ENCODE data around the gene BTN3A1.

The BTN3A1 gene

DNA sequence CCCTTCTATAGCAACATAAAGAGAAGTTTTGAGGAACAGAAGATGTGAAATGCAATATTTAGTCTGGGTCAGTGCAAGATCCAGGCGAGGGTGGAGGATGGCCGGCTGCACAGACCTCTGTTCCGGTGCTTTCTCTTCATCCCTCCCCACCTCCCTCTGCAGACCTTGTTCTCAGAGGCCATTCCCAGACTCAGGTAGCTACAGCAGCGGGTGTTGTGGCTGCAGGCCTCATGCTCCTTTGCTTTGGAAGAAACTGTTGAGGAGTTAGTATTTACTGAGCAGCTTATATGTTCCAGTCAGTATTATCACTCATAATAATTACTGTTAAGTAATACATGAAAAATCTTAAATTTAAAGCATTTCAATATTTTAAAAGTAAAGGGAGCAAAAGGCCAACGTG is 39.9 kb downstream of the BTN3A1 start:
- no peak for TF ChIP-seq CTCF (IDR thresholded peaks at IDR 0.05; ENCODE audit: low read depth, low read length)
- peak overlapping the region; percentile 75 for H3K4me3 ChIP-seq (ENCODE audit: low read depth, low read length)

DNA sequence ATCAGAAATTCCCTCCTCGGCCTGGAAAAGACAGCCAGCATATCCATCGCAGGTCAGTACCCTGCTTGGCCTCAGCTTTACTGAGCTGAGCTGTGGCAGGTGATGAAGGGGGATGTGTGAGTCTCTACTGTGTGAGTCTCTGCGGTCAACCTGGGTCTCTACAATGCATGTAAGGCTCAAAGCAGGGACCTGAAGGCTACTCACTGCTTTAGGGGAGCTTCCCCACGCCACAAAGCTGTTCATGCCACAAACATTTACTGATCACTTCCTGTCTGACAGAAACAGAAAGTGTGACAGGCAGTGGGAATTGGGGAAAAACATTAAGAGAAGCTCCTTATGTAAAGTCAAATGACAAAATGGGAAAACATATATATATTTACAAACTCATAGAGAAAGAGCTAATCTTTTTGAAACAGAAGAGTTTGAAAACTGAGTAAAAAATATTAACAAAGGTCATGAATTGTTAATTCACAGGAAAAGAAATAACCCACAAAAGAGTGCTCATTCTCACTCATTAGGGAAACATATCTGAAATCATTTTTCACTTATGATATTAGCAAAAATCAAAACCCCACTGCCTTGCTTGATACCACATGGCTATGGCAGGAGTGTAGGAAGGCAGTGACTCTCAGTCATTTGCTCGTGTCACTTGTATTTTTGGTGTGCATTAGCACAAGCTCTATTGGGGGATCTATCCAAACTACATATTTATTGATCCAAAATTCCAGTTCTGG is 44.0 kb downstream of the BTN3A1 start:
- no peak for TF ChIP-seq CTCF (IDR thresholded peaks at IDR 0.05; ENCODE audit: low read depth, low read length)
- H3K4me3 ChIP-seq (ENCODE audit: low read depth, low read length), result no peak overlapping the region

- no peak overlapping the region for H3K4me3 ChIP-seq (ENCODE audit: low read depth, low read length)
- no peak for TF ChIP-seq CTCF (IDR thresholded peaks at IDR 0.05; ENCODE audit: low read depth, low read length)
Observed at GRCh38 chr6:26447257-26447656, 45.2 kb downstream of the BTN3A1 start.

DNA sequence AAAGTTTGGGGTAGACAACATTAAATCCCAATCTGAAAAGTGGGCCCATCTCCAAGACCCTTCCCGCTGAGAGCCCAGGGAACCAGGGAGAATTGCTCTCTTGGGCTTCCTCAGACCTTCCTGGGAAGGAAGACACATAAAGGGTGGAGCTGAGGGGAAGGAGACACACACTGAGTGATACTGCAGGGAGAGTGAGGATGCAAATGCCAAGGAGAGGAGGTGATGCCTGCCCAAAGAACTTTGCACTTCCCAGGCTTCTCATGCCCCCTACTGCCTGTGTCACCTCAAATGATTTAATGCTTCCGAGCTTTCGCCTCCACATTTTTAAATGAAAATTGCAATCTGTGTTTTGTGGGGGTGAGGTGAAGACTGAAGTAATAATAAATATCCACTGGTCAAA is 48.2 kb downstream of the BTN3A1 start:
- no peak for TF ChIP-seq CTCF (IDR thresholded peaks at IDR 0.05; ENCODE audit: low read depth, low read length)
- no peak overlapping the region for H3K4me3 ChIP-seq (ENCODE audit: low read depth, low read length)

GRCh38 chr6:26452631-26453235 is 50.7 kb downstream of the BTN3A1 start:
- no peak for TF ChIP-seq CTCF (IDR thresholded peaks at IDR 0.05; ENCODE audit: low read depth, low read length)
- H3K4me3 ChIP-seq (ENCODE audit: low read depth, low read length), result no peak overlapping the region

- no peak for TF ChIP-seq CTCF (IDR thresholded peaks at IDR 0.05; ENCODE audit: low read depth, low read length)
- no peak overlapping the region for H3K4me3 ChIP-seq (ENCODE audit: low read depth, low read length)
Observed at GRCh38 chr6:26454631-26455030, 52.6 kb downstream of the BTN3A1 start.

GRCh38 chr6:26455357-26455970 is 53.4 kb downstream of the BTN3A1 start:
- no peak overlapping the region for H3K4me3 ChIP-seq (ENCODE audit: low read depth, low read length)
- no peak for TF ChIP-seq CTCF (IDR thresholded peaks at IDR 0.05; ENCODE audit: low read depth, low read length)
